Activated T-cell treated with anti-CD3 and anti-CD28 coated beads for 24 hours (primary cell): ENCODE results near the gene HAUS6.
"Not testable (repeated sequence)": the region's sequence is repeated elsewhere in the genome, so short reads cannot be mapped to it uniquely, and the experiment has no call there.

Source experiments
- DNase-seq: peaks from one replicate; pipeline ENCODE4 v3.0.0-alpha.2; 2020; ENCODE audit warnings: low read depth

HAUS6 gene, protein sequence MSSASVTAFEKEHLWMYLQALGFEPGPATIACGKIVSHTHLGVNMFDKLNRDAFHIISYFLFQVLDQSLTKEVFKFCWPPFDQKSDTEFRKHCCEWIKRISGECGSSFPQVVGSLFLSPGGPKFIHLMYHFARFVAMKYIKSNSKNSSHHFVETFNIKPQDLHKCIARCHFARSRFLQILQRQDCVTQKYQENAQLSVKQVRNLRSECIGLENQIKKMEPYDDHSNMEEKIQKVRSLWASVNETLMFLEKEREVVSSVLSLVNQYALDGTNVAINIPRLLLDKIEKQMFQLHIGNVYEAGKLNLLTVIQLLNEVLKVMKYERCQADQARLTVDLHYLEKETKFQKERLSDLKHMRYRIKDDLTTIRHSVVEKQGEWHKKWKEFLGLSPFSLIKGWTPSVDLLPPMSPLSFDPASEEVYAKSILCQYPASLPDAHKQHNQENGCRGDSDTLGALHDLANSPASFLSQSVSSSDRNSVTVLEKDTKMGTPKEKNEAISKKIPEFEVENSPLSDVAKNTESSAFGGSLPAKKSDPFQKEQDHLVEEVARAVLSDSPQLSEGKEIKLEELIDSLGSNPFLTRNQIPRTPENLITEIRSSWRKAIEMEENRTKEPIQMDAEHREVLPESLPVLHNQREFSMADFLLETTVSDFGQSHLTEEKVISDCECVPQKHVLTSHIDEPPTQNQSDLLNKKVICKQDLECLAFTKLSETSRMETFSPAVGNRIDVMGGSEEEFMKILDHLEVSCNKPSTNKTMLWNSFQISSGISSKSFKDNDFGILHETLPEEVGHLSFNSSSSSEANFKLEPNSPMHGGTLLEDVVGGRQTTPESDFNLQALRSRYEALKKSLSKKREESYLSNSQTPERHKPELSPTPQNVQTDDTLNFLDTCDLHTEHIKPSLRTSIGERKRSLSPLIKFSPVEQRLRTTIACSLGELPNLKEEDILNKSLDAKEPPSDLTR

DNA sequence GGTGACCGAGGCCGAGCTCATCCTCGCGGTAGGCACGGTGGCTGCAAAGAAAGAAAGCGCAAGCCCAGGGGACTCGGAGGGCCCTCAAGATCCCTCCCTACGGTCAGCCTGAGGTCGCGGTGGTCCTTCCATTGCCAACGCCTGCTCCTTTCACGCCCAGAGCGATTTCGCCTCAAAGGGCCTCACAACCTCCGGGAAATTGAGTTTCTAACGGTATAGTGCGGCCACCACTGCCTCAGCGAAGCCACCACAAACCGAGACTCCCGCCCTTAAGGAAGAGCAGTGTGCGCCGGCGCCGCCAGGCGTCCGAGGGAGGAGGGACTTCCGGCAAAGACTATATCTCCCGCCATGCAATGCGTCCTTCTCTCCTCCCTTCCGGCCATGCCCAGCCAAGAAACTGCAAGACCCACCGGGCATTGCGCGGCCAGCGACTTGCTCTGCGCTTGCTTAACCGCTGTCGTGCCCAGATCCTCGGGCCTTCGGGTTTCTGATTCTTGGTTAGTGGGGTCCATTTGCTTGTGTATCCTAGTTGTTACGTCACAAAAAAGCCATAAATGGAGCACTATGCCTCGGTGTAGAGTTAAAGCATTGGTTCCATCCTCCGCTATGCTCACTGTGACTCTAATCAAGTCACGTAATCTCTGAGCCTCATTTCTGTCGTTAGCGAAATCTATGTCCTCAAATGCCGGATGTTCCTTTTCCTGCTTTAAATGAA lies at the start of gene HAUS6:
Gene HAUS6, minus strand, starts transcription at position 274 of the 715 bp plus-strand sequence. Its CDS starts 253 bp downstream, at position 21.
- peak; percentile 78 for DNase-seq

DNA sequence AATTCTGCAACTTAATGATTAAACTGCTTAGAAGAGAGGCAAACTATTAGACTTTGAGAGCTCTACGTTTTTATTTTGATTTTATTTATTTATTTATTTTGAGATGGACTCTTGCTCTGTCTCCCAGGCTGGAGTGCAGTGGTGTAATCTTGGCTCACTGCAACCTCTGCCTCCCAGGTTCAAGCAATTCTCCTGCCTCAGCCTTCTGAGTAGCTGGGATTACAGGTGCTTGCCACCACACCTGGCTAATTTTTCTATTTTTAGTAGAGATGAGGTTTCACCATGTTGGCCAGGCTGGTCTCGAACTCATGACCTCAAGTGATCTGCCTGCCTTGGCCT lies 49.4 kb upstream of the HAUS6 start:
- DNase-seq, result not testable (repeated sequence)

DNA sequence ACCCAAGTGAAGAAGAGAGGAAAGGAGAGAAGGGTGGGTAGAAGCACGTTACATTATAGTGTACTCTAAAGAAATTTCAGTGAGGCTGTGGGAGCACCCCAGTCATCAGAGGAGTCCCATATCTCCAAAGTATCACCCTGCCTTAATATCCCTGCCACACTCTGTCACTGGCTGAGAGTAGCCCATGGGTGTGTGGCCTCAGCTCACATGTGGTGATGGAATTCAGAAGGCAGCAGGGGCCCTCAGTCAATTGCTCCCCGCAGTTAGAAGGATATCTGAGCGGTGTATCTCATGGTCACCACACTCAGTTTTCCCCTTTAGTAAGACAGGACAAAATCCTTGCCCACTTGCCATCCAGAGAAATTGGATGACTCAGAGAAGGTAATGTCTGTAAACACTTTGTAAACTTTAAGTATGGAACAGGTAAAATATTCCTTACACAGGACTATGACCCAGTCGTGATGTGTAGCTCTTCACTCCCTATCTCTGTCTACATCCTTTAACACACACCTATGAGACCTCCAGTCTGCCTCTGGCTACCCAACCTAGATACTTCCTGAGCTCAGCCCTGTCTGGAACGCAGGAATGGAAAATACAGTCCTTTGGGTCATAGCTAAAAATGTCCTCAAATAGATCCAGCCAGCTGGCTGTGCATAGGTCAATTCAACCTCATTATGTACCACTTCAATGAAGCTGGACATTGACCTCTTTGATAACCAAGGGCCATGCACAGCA lies 48.9 kb upstream of the HAUS6 start:
- no peak for DNase-seq

DNA sequence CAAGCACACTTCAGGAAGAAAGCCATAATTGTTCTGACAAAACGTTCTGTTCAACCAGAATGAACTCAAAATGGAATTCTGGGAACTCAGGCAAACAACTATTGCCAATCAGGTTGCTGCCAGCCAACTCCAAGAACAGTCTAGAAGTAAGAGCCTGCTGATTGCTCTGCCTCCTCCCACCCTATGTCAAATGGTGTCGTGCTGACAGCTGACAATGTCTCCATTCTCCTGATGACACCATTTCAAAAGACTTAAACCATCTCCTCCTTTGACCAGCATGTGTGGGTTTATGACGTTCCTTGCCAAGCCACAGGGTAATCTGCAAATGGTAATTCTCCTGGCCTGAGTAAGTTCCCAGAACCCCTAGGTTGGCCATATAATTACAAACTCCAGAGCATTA lies 46.5 kb upstream of the HAUS6 start:
- DNase-seq, result no peak

DNA sequence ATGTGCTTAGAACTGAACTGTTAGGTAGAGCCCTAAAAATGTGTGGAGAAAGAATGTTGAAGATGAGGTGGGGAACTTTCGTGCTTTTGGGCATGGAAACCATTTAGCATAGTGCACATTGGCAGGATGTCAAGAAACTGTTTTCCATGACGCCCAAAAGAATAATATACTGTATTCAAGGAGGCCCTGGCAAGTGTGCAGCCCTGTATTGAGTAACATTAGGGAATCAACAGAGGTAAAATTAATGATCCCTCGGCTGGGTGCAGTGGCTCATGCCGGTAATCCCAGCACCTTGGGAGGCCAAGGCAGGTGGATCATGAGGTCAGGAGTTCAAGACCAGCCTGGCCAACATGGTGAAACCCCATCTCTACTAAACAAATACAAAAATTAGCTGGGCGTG lies 45.5 kb upstream of the HAUS6 start:
- no peak for DNase-seq

DNA sequence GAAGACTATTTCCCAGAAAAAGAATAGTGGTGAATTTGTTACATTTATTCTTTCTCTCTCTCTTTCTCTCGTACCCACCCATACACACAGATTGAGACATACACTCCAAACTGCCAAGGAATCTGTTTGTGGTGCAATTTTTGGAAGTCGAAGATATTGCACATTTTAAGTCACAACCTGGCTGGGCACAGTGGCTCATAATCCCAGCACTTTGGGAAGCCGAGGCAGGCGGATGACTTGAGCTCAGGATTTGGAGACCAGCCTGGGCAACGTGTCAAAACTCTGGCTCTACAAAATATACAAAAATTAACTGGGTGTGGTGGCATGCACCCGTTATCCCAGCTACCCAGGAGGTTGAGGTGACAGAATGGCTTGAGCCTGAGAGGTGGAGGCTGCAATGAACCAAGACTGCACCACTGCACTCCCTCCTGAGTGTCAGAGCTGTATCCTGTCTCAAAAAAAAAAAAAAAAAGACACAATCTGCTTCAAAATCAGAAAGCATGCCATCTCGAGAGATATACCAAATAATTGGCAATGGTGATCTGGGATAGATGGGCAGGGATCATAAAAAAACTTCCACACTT lies 43.8 kb upstream of the HAUS6 start:
- DNase-seq, result no peak

DNA sequence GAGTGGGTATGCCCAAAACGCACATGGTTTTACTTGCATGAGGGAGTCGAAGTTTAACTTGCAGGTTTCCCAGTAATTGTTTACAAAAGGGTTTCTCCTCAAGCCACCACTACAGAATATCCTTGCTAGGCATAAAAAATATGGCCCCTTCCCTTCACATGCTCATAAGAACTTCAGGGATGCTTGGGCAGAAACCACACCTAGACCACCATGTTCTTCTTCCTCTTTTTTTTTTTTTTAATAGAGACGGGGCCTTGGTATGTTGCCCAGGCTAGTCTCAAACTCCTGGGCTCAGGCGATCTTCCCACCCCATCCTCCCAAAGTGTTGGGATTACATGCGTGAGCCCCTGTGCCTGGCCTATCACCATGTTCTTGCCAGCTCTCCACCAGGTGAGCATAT lies 43.2 kb upstream of the HAUS6 start:
- no peak for DNase-seq

DNA sequence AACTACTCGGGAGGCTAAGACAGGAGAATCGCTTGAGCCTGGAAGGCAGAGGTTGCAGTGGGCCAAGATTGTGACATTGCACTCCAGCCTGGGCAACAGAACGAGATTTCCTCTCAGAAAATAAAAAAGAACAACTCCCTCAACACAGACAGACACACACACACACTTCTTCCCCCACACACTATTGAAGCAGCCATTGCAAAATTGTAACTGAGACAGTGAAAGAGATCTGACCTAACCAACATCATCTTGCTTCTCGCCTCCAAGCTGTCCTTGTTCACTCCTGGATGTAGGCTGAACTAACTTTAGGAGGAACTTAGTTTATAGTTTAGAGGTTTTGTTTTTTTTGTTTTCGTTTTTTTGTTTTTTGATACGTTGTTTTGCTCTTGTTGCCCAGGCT lies 37.6 kb upstream of the HAUS6 start:
- no peak for DNase-seq

DNA sequence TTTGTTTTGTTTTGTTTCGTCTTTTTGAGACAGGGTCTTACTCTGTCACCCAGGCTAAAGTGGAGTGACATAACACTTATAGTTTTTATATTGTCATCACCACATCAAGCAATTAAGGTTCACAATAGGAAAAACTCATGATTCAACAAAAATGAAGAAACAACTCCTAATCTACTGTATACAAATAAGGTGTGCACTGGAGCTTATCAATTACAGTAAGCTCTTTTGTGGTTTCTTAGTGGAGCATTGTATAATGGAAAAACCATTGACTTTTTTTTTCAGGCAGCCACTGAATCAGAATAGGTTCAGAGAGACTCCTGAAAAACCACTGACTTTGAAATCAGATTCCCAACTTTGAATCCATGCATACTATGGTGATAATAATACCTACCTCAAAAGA lies 35.4 kb upstream of the HAUS6 start:
- DNase-seq, result no peak

DNA sequence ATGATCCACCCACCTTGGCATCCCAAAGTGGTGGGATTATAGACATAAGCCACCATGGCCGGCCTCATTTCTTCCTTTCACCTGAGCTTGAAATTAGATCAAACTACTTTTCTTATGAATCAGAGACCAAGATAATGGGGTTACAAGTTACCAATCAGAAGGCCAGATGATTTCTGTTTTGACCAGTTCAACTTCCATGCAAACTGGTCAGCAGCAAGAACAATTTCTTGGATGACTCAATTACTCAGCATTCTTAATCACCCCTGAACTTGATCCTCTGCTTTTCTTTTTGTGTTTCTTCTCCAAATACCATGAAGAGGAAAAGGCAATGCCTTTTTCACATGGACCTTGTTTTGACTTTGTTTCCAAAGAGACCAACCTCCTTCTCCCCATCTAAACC lies 34.6 kb upstream of the HAUS6 start:
- DNase-seq, result no peak

DNA sequence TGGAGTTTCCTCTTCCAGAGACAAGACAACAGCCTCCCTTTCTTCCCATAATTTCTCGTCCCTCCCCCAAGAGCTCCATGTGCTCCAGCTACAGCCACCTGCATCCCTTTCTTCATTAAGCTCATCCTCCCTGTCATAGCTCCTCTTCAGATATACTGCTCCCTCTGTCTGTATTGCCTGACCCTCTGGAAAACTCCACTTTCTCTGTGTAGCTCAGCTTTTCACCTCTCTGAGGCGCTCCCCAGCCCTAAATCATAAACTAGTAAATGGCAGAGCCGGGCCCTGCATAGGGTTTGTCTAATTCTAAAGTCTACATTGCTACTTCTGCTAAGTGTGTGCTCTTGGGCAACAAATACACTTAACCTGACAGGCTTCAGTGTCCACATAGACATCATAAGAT lies 33.4 kb upstream of the HAUS6 start:
- no peak for DNase-seq

DNA sequence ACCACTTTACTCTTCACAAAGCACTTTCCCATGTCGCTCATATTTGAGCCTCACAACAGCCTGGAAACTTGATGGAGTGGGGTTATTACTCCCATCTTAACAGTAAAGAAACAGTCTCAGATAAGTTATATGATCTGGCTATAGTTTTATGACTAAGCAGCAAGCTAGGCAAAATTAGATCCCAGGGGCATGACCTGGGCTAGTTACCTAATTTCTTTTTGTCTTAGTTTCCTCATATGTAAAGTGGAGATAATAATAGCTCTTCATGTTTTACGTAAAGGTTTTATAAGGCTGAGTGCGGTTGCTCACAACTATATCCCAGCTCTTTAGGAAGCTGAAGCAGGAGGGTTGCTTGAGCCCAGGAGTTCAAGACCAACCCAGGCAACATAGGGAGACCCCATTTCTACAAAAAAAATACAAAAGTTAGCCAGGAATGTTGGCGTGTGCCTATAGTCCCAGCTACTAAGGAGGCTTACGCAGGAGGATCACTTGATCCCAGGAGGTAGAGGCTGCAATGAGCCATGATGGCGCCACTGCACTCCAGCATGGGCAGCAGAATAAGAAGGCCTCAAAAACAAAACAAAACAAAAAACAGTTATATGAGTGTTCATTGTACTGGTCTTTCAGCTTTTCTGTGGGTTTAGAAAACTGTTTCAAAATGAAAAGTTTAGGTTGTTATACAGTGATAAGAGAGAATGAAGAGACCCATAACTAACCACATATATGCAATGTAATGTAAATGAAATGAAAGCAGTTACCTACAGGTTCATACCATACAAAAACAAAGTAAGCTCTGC lies 31.0 kb upstream of the HAUS6 start:
- no peak for DNase-seq

DNA sequence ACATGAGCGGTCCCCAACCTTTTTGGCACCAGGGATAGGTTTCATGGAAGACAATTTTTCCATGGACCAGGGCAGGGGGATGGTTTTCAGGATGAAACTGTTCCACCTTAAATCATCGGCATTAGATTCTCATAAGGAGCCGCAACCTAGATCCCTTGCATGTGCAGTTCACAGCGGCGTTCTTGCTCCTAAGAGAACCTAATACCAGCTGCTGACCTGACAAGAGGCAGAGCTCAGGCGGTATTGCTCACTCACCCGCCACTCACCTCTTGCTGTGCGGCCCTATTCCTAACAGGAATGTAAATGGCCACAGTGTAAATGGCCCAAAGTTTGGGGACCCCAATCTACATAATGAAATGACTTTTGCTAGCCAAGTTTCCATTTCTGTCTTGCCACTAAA lies 27.7 kb upstream of the HAUS6 start:
- no peak for DNase-seq

DNA sequence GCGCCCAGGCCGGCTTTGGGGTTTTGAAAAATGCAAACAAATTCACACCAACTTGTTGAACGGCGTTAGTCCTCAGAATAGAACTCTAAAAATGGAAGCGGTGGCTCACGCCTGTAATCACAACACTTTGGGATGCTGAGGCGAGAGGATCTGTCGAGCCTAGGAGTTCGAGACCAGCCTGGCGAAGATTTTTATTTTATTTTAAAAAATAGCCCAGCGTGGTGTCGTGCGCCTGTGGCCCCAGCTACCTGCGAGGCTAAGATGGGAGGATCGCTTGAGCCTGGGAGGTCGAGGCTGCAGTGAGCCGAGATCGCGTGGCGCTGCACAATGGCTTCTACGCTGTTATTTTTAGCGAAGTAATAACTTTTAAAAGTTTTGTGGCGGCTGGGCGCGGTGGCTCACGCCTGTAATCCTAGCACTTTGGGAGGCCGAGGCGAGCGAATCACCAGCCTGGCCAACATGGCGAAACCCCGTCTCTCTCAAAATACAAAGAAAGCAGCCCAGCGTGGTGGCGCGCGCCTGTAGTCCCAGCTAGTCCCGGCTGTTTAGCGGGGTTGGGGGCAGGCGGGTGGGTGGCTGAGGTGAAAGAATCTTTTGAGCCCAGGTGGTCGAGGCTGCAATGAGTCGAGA lies 25.3 kb upstream of the HAUS6 start:
- DNase-seq, result no peak

DNA sequence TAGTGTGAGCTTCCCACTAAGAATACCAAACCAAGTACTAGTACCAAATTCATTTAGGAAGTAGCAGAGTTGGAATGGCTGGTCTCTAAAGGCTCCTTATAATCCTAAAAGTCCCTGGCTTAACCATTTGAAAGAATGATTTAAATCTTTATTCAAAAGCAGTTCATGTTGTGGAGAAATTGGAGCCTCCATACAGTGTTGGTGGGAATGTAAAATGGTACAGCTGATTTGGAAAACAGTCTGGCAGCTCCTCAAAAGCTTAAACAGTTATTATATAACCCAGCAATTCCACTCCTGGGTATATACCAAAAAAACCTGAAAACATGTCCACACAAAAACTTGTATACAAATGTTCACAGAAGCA lies 21.7 kb upstream of the HAUS6 start:
- no peak for DNase-seq

DNA sequence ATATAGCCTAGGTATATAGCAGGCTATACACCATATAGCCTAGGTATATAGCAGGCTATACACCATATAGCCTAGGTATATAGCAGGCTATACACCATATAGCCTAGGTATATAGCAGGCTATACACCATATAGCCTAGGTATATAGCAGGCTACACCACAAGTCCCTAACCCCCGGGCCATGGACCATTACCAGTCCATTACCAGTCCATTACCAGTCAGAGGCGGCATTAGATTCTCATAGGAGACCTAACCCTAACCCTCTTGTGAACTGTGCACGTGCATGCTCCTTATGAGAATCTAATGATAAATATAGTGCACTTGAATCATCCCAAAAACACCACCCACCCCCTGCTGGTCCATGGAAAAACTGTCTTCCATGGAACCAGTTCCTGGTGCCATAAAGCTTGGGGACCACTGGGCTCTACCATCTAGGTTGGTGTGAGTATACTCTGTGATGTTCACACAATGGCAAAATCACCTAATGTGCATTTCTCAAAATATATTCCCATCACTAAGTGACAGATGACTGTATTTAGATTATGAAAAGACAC lies 19.9 kb upstream of the HAUS6 start:
- no peak for DNase-seq

DNA sequence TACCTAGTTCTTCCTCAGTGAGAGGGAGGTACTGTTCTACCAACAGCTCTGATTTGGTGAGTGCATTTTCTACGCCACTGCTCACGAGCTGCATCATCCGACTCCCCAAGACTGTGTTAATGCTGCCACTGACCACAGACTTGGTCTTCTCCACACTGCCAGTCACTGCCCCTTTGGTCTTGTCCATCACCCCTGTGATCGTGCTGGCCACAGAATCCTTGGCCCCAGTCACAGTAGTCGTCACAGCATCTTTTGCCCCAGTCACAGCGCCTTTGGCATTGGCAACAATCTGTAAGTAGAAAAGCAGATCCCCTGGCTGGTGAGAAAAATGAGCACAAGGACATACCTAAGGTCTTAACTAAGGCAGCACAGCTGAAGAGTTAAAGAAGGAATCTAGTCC lies 18.2 kb upstream of the HAUS6 start:
- DNase-seq, result no peak

DNA sequence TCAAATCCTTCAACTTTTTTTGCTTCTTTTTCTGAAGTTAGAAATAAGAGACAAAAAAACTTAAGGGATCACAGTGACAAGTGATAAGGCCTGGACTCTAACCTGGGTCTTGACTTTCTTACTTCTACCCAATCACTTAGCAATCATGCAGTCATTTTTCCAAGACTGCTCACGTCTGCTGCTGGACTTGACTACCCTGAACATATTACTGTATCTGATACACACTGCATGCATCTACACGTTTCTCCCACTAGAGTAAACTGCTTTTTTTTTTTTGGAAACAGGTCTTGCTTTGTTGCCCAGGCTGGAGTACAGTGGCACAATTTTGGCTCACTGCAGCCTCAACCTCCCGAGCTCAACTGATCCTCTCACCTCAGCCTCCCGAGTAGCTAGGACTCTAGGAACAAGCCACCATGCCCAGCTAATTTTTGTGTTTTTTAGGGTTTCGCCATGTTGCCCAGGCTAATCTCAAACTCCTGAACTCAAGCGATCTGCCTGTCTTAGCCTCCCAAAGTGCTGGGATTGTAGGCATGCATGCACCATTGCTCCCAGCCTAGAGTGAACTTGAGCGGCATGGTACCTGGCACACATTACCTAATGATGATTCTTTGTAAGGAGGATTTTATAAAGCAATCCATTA lies 17.2 kb upstream of the HAUS6 start:
- DNase-seq, result no peak

DNA sequence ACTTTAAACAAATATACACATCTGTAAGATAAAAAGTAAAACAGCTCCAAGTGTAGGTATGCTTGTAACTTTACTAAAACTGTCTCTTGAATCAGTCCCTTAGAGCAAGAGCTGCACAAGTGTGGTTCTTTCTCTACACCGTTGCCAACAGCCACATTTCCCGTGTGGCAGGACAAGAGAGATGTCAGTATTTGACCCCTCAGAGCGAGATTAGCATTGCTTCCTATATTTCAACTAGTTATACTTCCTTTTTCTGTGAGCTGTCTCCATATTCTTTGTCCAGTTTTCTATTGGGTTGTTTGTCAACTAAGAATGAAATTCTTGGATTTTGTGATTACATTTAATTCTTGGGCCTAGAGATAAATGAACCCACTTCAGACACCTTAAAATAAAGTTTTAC lies 16.5 kb upstream of the HAUS6 start:
- no peak for DNase-seq
